ENCODE measurements around the gene GNAS-AS1. TPM values are rescaled to one million over a fixed set of nuclear protein-coding genes. Genes with fewer than 3 reads are reported as not detected.

GNAS-AS1 gene
- total RNA-seq, 2 experiments from 2014 or later, result 1.7 to 2.0 TPM

GRCh38 chr20:58815448-58815847 is 35.3 kb downstream of the GNAS-AS1 start:
- Mint-ChIP-seq H3K36me3 (ENCODE audit: low read depth) (peaks cover 8% of the 10 kb centered on the region), H3K27ac (no peak overlapping the region), H3K27me3 (peaks cover 42% of the 10 kb centered on the region), H3K9me3 (peaks cover 1% of the 10 kb centered on the region), H3K4me1 (ENCODE audit: low read depth) (peaks cover 29% of the 10 kb centered on the region), H3K4me3 (no peak overlapping the region)
- intact Hi-C loops (cut with micrococcal nuclease), result no loop called here
- no peak for TF ChIP-seq CTCF (IDR thresholded peaks at IDR 0.05)
- POLR2A ChIA-PET, result interaction anchor here (0.9 kb wide), 1 partner anchor 164 kb away, joined by 3 read pairs; no protein-coding TSS in a partner anchor
- ATAC-seq (no peak), DNase-seq (no peak)
- CTCF ChIA-PET, result no interaction called here

DNA sequence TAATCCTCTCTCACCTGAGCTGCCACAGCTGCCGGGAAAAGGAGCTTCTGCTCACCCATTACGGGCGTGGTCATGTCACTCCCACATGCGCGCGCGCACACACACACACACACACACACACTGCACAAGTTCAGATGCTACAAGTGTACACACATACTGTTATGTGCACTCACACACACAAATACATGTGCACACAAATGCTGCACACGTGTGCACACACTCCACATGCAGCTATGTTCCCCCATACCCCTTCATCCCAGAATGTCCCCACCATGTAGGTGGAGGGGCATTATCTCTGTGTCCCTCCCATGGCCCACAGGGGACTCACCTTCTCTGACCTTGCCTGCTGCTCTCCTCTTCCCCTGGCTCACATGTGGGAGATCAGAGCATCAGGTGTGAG is 37.3 kb downstream of the GNAS-AS1 start:
- no peak for TF ChIP-seq CTCF (IDR thresholded peaks at IDR 0.05)
- peaks cover 45% of the 10 kb centered on the region for H3K27me3 Mint-ChIP-seq
- intact Hi-C loops (cut with micrococcal nuclease), result no loop called here

DNA sequence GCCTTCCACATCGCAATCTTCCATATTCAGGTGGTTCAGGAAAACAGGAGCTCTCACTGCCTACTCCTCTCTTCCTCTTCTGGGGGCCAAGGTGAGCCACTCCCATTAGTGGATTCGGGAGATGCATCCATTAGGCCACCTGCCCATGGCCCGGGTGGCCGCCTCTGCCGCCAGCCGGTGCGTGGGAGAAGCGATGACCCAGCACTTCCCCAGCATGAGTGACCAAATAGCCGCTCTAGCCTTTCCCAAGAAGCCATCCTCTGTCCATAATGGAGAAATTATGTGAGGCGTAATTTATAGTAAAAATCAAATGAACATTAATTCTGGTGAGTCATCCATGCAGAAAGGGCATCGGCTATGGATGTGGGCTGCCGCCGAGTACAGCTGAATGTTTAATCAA is 39.4 kb downstream of the GNAS-AS1 start:
- POLR2A ChIA-PET, result no interaction called here
- no peak overlapping the region for H3K4me3 Mint-ChIP-seq

More for the DNA sequence above, 37.3 kb downstream of the GNAS-AS1 start:
- ATAC-seq (no peak), DNase-seq (no peak)
- H3K4me1 Mint-ChIP-seq (ENCODE audit: low read depth), result peaks cover 28% of the 10 kb centered on the region
- ChIA-PET CTCF (interaction anchor here (0.9 to 1.5 kb wide), 2 partner anchors 26 to 57 kb away, joined by 3 to 4 read pairs; no protein-coding TSS in a partner anchor), POLR2A (interaction anchor here (1.0 to 1.4 kb wide), 2 partner anchors 11 to 32 kb away, joined by 3 read pairs; no protein-coding TSS in a partner anchor)
- H3K4me3 Mint-ChIP-seq, result no peak overlapping the region
- H3K36me3 Mint-ChIP-seq (ENCODE audit: low read depth), result no peaks in the 10 kb centered on the region
- no peak overlapping the region for H3K27ac Mint-ChIP-seq
- no peaks in the 10 kb centered on the region for H3K9me3 Mint-ChIP-seq

DNA sequence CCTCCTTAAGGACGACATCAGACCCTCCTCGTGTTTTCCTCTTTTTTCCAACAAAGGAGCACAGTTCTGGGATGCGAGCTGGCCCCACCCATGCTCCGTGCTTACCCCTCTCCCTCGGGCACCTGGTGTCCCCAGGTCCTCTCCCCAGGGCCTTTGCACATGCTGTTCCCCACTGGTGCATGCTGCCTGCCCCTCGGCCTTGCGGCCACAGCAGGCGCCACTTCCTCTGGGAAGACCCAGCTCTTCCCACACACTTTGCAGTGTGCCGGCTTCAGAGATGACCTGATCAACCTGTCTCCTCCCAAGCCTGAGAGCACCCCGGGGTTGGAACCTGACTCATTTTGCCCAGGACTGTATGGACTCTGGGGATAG is 39.8 kb downstream of the GNAS-AS1 start:
- no peak for ATAC-seq
- DNase-seq, result no peak
- H3K4me3 Mint-ChIP-seq, result no peak overlapping the region
- H3K36me3 Mint-ChIP-seq (ENCODE audit: low read depth), result no peaks in the 10 kb centered on the region
- no peaks in the 10 kb centered on the region for H3K9me3 Mint-ChIP-seq
- intact Hi-C loops (cut with micrococcal nuclease), result no loop called here
- H3K27me3 Mint-ChIP-seq, result peaks cover 44% of the 10 kb centered on the region
- POLR2A ChIA-PET, result no interaction called here
- peaks cover 20% of the 10 kb centered on the region for H3K4me1 Mint-ChIP-seq (ENCODE audit: low read depth)
- H3K27ac Mint-ChIP-seq, result no peak overlapping the region
- TF ChIP-seq CTCF (IDR thresholded peaks at IDR 0.05), result no peak
- CTCF ChIA-PET, result no interaction called here

More for the DNA sequence above, 39.4 kb downstream of the GNAS-AS1 start:
- ATAC-seq (no peak), DNase-seq (no peak)
- Mint-ChIP-seq H3K27me3 (peaks cover 43% of the 10 kb centered on the region), H3K36me3 (ENCODE audit: low read depth) (no peaks in the 10 kb centered on the region), H3K4me1 (ENCODE audit: low read depth) (peaks cover 20% of the 10 kb centered on the region), H3K9me3 (no peaks in the 10 kb centered on the region), H3K27ac (no peak overlapping the region)
- intact Hi-C loops (cut with micrococcal nuclease), result no loop called here
- CTCF ChIA-PET, result no interaction called here
- TF ChIP-seq CTCF (IDR thresholded peaks at IDR 0.05), result no peak

DNA sequence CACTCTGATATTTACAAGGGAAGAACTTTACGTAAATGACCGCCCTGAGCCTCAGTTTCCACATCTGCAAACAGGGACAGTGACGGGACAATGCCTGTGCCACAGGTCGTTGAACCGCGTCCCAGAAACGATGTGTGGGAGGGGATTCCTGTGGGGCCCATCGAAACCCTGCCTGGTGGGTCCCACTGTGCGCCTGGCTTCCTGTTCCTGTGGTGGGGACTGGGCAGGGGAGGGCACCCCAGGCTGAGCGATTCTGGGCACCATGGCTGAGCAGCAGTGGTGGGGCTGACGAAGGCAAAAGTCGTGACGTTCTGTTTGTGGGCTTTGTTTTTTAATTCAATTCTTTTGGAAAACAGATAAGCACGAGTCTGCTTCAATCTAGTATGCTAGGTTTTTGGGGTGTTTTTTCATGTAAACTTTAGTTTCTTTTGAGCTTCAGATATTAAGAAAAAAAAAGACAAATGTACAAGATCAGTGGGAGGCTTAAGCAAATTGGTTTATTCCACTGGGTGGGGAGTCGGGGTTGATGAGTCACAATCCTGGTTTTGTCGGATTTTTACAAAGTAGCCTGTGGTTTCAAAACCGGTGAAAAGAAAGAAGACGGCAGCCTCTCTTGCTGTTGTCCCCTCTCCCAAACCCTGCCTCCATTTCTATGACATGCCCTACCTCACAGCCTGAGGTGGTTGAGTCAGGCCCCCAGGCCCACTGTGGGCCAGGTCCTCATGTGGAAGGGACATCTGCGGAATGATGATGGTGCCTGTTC is 40.4 kb downstream of the GNAS-AS1 start:
- Mint-ChIP-seq H3K27me3 (peaks cover 45% of the 10 kb centered on the region), H3K9me3 (no peaks in the 10 kb centered on the region), H3K4me1 (ENCODE audit: low read depth) (peaks cover 17% of the 10 kb centered on the region), H3K4me3 (no peak overlapping the region), H3K36me3 (ENCODE audit: low read depth) (no peaks in the 10 kb centered on the region), H3K27ac (peak overlapping the region; percentile 36)
- CTCF ChIA-PET, result no interaction called here
- intact Hi-C loops (cut with micrococcal nuclease), result no loop called here
- TF ChIP-seq CTCF (IDR thresholded peaks at IDR 0.05), result no peak
- POLR2A ChIA-PET, result no interaction called here
- DNase-seq (peak; percentile 66), ATAC-seq (peak; percentile 88)
